ENCODE data around the gene TAF4.

The TAF4 gene

DNA sequence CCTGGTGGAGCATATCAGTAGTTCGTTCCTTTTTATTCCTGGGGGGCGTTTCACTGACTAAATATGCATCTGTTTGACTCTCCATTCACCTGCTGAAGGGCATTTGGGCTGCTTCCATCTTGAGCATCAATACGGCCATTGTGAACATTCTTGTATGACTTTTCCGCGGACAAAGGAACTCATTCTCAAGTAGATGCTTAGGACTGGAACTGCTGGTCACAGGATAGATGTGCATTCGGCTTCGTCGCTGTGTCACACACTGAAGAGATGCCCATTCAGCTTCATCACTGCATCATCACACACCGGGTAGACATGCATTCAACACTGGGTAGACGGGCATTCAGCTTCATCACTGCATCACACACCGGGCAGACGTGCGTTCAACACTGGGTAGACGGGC, 95.3 kb downstream of the TAF4 start:
- no peak overlapping the region for H3K4me3 ChIP-seq (ENCODE audit: low read depth, low read length)
- TF ChIP-seq, protein P1, sequence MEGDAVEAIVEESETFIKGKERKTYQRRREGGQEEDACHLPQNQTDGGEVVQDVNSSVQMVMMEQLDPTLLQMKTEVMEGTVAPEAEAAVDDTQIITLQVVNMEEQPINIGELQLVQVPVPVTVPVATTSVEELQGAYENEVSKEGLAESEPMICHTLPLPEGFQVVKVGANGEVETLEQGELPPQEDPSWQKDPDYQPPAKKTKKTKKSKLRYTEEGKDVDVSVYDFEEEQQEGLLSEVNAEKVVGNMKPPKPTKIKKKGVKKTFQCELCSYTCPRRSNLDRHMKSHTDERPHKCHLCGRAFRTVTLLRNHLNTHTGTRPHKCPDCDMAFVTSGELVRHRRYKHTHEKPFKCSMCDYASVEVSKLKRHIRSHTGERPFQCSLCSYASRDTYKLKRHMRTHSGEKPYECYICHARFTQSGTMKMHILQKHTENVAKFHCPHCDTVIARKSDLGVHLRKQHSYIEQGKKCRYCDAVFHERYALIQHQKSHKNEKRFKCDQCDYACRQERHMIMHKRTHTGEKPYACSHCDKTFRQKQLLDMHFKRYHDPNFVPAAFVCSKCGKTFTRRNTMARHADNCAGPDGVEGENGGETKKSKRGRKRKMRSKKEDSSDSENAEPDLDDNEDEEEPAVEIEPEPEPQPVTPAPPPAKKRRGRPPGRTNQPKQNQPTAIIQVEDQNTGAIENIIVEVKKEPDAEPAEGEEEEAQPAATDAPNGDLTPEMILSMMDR (IDR thresholded peaks at IDR 0.05; ENCODE audit: low read depth, low read length): no peak

DNA sequence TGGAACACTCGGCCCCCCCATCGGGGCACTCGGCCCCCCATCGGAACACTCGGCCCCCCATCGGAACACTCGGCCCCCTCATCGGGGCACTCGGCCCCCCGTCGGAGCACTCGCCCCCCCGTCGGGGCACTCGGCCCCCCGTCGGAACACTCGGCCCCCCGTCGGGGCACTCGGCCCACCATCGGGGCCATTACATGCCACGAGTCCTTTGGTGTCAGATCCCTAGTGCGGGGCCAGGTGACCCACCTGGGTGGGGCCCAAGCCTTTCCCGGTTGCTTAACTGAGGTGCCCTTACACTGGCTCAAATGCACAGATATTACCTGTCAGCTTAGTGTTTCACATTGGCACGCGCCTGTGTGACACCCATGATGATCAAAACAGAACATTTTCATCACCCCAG, 95.9 kb downstream of the TAF4 start:
- no peak overlapping the region for H3K4me3 ChIP-seq (ENCODE audit: low read depth, low read length)
- TF ChIP-seq, protein P1 (IDR thresholded peaks at IDR 0.05; ENCODE audit: low read depth, low read length): no peak

DNA sequence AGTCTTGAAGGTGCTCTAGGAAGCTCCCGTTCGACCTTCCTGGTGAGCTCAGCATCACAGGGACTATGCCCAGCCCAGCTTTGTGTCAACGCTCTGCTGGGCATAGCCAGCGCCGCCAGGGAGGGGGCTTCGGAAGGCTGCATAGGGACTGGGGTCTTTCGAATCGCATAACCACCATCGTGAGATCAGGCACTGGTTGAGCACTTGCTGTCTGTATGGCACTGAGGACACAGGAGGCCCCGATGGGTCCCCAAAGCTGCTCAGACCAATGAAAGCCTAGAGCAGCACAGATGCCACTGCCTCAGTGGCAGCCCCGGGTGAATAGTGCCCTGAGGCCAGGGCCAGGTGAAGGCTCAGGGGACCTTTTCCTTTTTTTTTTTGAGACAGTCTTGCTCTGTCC, 96.7 kb downstream of the TAF4 start:
- TF ChIP-seq, protein P1 (IDR thresholded peaks at IDR 0.05; ENCODE audit: low read depth, low read length): no peak
- no peak overlapping the region for H3K4me3 ChIP-seq (ENCODE audit: low read depth, low read length)

DNA sequence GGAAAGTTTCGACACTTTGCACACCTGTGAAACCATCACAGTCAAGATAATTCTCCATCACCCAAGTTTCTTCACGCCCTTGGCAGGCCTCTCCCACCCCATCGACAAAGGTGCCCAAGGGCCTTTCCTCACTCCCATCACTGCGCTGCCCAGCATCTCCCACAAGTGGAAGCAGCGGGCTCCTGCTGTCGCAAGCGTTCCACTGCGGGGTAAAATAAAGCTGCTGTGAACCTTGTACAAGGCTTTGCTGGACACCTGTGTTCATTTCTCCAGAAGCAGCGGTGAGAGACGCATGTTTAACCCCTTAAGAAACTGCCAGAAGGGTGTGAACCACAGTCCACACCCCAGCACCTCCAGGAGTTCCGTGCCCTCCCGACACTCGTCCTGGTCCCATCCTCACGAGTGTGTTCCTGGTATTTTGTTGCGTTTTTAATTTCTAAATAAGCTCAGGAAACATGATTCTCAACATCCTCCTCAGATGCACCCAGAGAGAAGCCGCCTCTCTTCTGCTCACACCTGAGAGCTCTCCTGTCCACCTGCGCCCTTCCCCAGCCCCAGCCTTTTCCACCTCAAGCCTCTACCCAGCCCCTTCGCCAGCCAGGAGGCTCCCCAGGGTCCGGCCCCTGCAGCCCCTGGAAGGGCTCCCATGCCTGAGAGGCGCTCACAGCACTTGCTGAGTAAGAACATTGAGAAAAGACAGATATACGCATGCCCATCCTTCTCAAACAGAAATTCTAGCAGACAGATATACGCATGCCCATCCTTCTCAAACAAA, 97.5 kb downstream of the TAF4 start:
- TF ChIP-seq, protein P1 (IDR thresholded peaks at IDR 0.05; ENCODE audit: low read depth, low read length): no peak
- no peak overlapping the region for H3K4me3 ChIP-seq (ENCODE audit: low read depth, low read length)

DNA sequence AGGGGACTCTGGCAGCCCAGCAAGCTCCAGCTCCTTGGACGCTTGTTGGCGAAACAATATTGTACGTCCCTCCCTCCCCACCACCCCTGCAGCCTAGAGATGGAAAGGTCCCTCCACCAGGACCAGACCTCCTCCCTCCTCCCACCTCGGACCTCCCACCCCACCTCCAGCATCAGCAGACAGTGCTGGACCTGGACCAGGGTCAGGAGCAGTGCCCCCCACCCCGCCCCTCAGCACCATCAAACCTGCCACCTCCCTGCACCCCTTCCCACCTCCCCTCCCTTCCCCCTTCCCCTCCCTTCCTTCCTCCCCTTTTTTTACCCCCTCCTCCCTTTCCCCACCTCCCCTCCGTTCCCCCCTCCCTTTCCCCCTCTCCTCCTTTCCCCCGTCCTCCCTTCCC, 98.4 kb downstream of the TAF4 start:
- no peak overlapping the region for H3K4me3 ChIP-seq (ENCODE audit: low read depth, low read length)
- TF ChIP-seq, protein P1 (IDR thresholded peaks at IDR 0.05; ENCODE audit: low read depth, low read length): no peak

DNA sequence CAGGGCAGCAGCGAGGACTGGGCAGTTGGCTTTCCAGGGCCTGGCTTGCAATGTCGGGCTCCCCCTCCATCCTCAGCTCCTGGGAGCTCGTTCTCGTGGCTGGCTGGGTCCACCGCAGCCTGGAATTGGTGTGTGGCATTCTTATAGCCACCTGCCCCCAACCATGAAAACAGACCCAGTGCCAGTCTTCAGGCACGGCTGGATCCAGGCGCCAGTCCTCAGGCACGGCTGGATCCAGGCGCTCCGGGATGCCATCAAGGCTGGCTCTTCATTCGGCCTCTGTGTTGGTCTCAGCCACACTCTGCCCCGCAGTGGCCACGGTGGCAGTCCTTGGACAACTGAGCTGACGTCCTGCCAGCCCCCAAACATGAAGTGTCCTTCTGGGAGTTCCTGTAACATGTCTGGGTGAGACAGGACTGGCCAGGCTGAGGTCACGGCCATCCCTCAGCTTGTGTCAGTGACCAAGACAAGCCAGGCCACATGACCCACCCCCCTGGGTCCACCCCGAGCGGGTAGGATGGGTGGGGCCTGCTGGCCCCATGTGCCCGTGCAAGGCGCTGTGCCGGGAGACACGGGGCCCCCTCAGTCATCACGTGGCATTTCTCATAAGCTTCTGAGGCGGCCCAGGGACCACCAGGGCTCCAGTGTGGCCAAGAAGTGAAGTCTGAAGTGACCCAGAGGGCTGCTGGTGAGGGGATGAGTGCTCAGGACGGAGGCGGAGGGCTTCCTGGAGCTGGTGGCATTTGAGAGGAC, 99.0 kb downstream of the TAF4 start:
- no peak overlapping the region for H3K4me3 ChIP-seq (ENCODE audit: low read depth, low read length)
- TF ChIP-seq, protein P1 (IDR thresholded peaks at IDR 0.05; ENCODE audit: low read depth, low read length): no peak
